Left lobe of liver (tissue), 2 donors: ENCODE data around the gene PLA2G4C. TPM values are rescaled to one million over a fixed set of nuclear protein-coding genes. Genes with fewer than 3 reads are reported as not detected.
"Not testable (repeated sequence)": the region's sequence is repeated elsewhere in the genome, so short reads cannot be mapped to it uniquely, and the experiment has no call there.

Experiments
- ATAC-seq: fragments of 200-7000 bp; cut with Tn5 transposase; one replicate; pipeline ENCODE4 v1.9.1; 2020; ENCODE audit warnings: mild to moderate bottlenecking, moderate library complexity
- DNase-seq: peaks from one replicate; pipeline ENCODE4 v3.0.0-alpha.2; 2020; ENCODE audit warnings: low spot score
- total RNA-seq: library from RNA; stranded (reverse); gene quantifications from one replicate; pipeline ENCODE4 v1.2.1, GENCODE V29; 2021
- donor health status: DM: no; HTN: no; CAD: no; lungs with moderate emphysema.
- donor health status: DM: no; HTN: yes; CAD: no.

The PLA2G4C gene
- total RNA-seq, 1 donor from 2014 or later: 4.5 TPM

- no peak for DNase-seq
Measured at GRCh38 chr19:48113190-48113917, 2.7 kb upstream of the PLA2G4C start.

GRCh38 chr19:48111280-48111679 lies 663 bp upstream of the PLA2G4C start:
- DNase-seq (no peak), ATAC-seq (no peak)

More at GRCh38 chr19:48113190-48113917, 2.7 kb upstream of the PLA2G4C start:
- ATAC-seq: no peak

- DNase-seq: no peak
- no peak for ATAC-seq
Measured at GRCh38 chr19:48108997-48109782, 1.4 kb downstream of the PLA2G4C start.

- no peak for ATAC-seq
Measured at GRCh38 chr19:48103922-48104321, 6.7 kb downstream of the PLA2G4C start.

GRCh38 chr19:48102870-48103751 lies 7.5 kb downstream of the PLA2G4C start:
- DNase-seq: no peak
- no peak for ATAC-seq

More at GRCh38 chr19:48103922-48104321, 6.7 kb downstream of the PLA2G4C start:
- no peak for DNase-seq

- DNase-seq: no peak
- no peak for ATAC-seq
Measured at GRCh38 chr19:48095612-48096175, 14.9 kb downstream of the PLA2G4C start.

GRCh38 chr19:48094855-48095203 lies 15.8 kb downstream of the PLA2G4C start:
- DNase-seq (no peak), ATAC-seq (no peak)

- ATAC-seq: no peak
- DNase-seq: no peak
Measured at GRCh38 chr19:48094129-48094854, 16.3 kb downstream of the PLA2G4C start.

GRCh38 chr19:48091111-48091718 lies 19.4 kb downstream of the PLA2G4C start:
- not testable (repeated sequence) for ATAC-seq, DNase-seq

- ATAC-seq (no peak), DNase-seq (no peak)
Measured at GRCh38 chr19:48090281-48090802, 20.3 kb downstream of the PLA2G4C start.

- ATAC-seq: not testable (repeated sequence)
Measured at GRCh38 chr19:48088991-48089390, 21.6 kb downstream of the PLA2G4C start.

GRCh38 chr19:48085904-48086864 lies 24.4 kb downstream of the PLA2G4C start:
- ATAC-seq: no peak

More at GRCh38 chr19:48088991-48089390, 21.6 kb downstream of the PLA2G4C start:
- not testable (repeated sequence) for DNase-seq

GRCh38 chr19:48085076-48085475 lies 25.5 kb downstream of the PLA2G4C start:
- ATAC-seq: no peak
- no peak for DNase-seq

More at GRCh38 chr19:48085904-48086864, 24.4 kb downstream of the PLA2G4C start:
- no peak for DNase-seq

- no peak for ATAC-seq
Measured at GRCh38 chr19:48081106-48081505, 29.5 kb downstream of the PLA2G4C start.

GRCh38 chr19:48070177-48070769 lies 40.3 kb downstream of the PLA2G4C start:
- ATAC-seq, DNase-seq: not testable (repeated sequence)

More at GRCh38 chr19:48081106-48081505, 29.5 kb downstream of the PLA2G4C start:
- no peak for DNase-seq

GRCh38 chr19:48069435-48069834 lies 41.2 kb downstream of the PLA2G4C start:
- DNase-seq: no peak
- ATAC-seq: no peak

GRCh38 chr19:48064509-48064908 lies 46.1 kb downstream of the PLA2G4C start:
- ATAC-seq (no peak), DNase-seq (no peak)
